Measurements from ENCODE around the gene BCAM. TPM values are rescaled to one million over a fixed set of nuclear protein-coding genes. Genes with fewer than 3 reads are reported as not detected.

BCAM gene
- total and polyA plus RNA-seq, 2 of the 4 experiments (the other 2 are of a cell fraction), result 2.3 to 35.7 TPM

- Histone ChIP-seq H2AK5ac (ENCODE audit: low read depth, low read length) (peak overlapping the region; percentile 88), H3K4me3 (ENCODE audit: insufficient read depth, low read depth, low read length) (no peak overlapping the region), H3K9me3 (ENCODE audit: control insufficient read depth, insufficient read depth, low read length) (no peaks in the 10 kb centered on the region; the same call in 1 of the 2 replicates), H4K5ac (ENCODE audit: low read depth, low read length) (no peak overlapping the region), H2BK20ac (ENCODE audit: low read depth, low read length) (peak overlapping the region; percentile 100), H3K36me3 (ENCODE audit: control insufficient read depth, insufficient read depth, low read length) (no peaks in the 10 kb centered on the region), H3K4me2 (ENCODE audit: low read depth, low read length) (no peak overlapping the region), H2BK15ac (ENCODE audit: low read depth, low read length) (peak overlapping the region; percentile 93), H3K4me1 (ENCODE audit: control insufficient read depth, insufficient read depth, low read length) (peaks cover 12% of the 10 kb centered on the region), H3K9me1 (ENCODE audit: insufficient read depth, low read length) (peaks cover 15% of the 10 kb centered on the region), H3K27ac (ENCODE audit: insufficient read depth, low read length) (no peak overlapping the region), H3K79me1 (ENCODE audit: low read depth in 1 of 2, low read length in 2 of 2) (no peaks in the 10 kb centered on the region; a peak in 1 of 4 replicates), H2AK9ac (replicated peaks; ENCODE audit: low read depth, low read length, poor library complexity) (no peak overlapping the region), H3K18ac (ENCODE audit: low read depth, low read length) (no peak overlapping the region), H3K56ac (ENCODE audit: extremely low read depth, insufficient read depth, low read length) (no peak overlapping the region; the same call in 1 of the 2 replicates), H3K4ac (ENCODE audit: low read depth, low read length) (peak overlapping the region; percentile 99; the same call in 1 of the 2 replicates), H4K20me1 (ENCODE audit: insufficient read depth, low read length) (no peaks in the 10 kb centered on the region), H2BK5ac (ENCODE audit: low read depth, low read length, poor library complexity, severe bottlenecking) (peak overlapping the region; percentile 100), H4K91ac (ENCODE audit: insufficient read depth, low read depth, low read length) (peak overlapping the region; percentile 97), H2AFZ (replicated peaks; ENCODE audit: low read length, poor library complexity) (no peak overlapping the region), H3K9ac (ENCODE audit: low read depth, low read length) (no peak overlapping the region), H4K8ac (ENCODE audit: low read depth in 2 of 2, low read length in 2 of 2) (peak overlapping the region; percentile 60 to 90), H3K23ac (ENCODE audit: low read depth, low read length) (peak overlapping the region; percentile 48; the same call in 1 of the 2 replicates), H2BK120ac (ENCODE audit: low read depth, low read length) (peak overlapping the region; percentile 100), H3K27me3 (ENCODE audit: control insufficient read depth, insufficient read depth, low read length) (no peaks in the 10 kb centered on the region), H3K14ac (replicated peaks; ENCODE audit: low read depth, low read length) (peak overlapping the region; percentile 98)
- in situ Hi-C loops (cut with MboI; ENCODE audit: low sequenced_read_pairs) (loop anchor here (5.0 kb wide), 1 partner anchor 51 kb away; no protein-coding TSS in a partner anchor), dilution Hi-C loops (cut with HindIII; ENCODE audit: low sequenced_read_pairs, unreplicated experiment) (no loop called here), intact Hi-C loops (cut with micrococcal nuclease) (loop anchor here (5.0 kb wide), 1 partner anchor 186 kb away; no protein-coding TSS in a partner anchor)
- ChIA-PET POLR2A (ENCODE audit: unreplicated experiment) (no interaction called here), CTCF (interaction anchor here (0.6 to 6.0 kb wide), 5 partner anchors 11 to 243 kb away, joined by 3 to 71 read pairs (median 4); no protein-coding TSS in a partner anchor)
- no TSS peak for BruUV-seq (replicated peaks)
- DNase-seq (peak; percentile 46), ATAC-seq (ENCODE audit: low read depth) (no peak)
- no peak for TF ChIP-seq USF2 (IDR thresholded peaks at IDR 0.05; ENCODE audit: low read depth, low read length)
- WGBS, 2 experiments (ENCODE audit: extremely low coverage in 2 of 2, insufficient read length in 1 of 2), result no CpG with 5 or more reads among the region's 3 CpGs
Observed at GRCh38 chr19:44772959-44773358, 35.9 kb upstream of the BCAM start.
